Left ventricle myocardium inferior (tissue), 1 donor: ENCODE data around the gene PHC3. TPM values are rescaled to one million over a fixed set of nuclear protein-coding genes. Genes with fewer than 3 reads are reported as not detected.

Experiments used
- DNase-seq: peaks from one replicate; pipeline ENCODE4 v3.0.0-alpha.2; 2020
- H3K27ac ChIP-seq: fragments of 200-600 bp; replicated peaks from 2 replicates; pipeline ENCODE4 v1.8.0; 2021
- H3K27me3 ChIP-seq: fragments of 200-600 bp; 2 replicates; pipeline ENCODE4 v1.8.0; 2021; ENCODE audit warnings: low read depth
- H3K36me3 ChIP-seq: fragments of 200-600 bp; 2 replicates; pipeline ENCODE4 v1.8.0; 2021
- H3K4me1 ChIP-seq: fragments of 200-600 bp; 2 replicates; pipeline ENCODE4 v1.8.0; 2021
- H3K4me3 ChIP-seq: fragments of 200-600 bp; 2 replicates; pipeline ENCODE4 v1.8.0; 2021; ENCODE audit warnings: mild to moderate bottlenecking, moderate library complexity
- H3K9me3 ChIP-seq: fragments of 200-600 bp; replicated peaks from 2 replicates; pipeline ENCODE4 v1.8.0; 2021
- intact Hi-C: fragments of 100-400 bp; cut with micrococcal nuclease; formaldehyde crosslinking; loops from one replicate; pipeline ENCODE4 v1.11.0; 2022
- total RNA-seq: library from RNA; stranded (reverse); fragmentation: NEBNext Ultra II Directional; extraction: Animal tissue kit (Norgen Biotek cat#: 25700); gene quantifications from one replicate; pipeline ENCODE4 v1.2.1, GENCODE V29; 2021
- TF ChIP-seq, protein P1 (sequence below): fragments of 200-600 bp; IDR thresholded peaks from 2 replicates; pipeline ENCODE4 v1.8.0; 2021; ENCODE audit warnings: antibody characterized with exemption, mild to moderate bottlenecking, borderline replicate concordance
- donor health status: DM: no; HTN: yes; CAD: no; lungs with severe emphysema.

Gene PHC3
- total RNA-seq, 1 donor from 2014 or later: 53.1 TPM

DNA sequence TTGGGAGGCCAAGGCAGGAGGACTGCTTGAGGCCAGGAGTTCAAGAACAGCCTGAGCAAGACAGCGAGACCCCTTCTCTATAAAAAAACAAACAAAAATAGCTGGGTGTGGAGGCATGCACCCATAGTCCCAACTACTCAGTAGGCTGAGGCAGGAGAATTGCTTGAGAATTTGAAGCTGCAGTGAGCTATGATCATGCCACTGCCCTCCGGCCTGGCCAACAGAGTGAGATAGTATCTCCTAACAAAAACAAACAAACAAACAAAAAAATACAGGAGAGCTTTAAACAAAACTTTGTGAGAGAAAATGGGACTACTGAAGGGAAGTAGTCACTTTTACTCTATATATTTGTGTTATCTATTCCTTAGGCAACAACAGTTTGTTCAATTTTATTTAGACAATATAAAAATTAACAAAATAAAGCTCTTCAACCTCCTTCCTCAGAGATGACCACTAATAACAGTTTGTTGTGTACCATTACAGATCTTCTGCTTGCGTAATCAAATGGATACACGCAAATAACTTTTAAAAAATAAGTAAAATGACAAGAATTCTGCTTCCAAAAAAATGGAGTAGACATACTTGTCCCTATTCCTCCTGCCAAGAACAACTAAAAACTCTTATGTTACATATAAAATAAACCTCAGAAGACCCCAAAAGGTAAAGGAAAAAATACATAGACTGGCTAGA is 17.4 kb downstream of the PHC3 start:
- peaks cover 38% of the 10 kb centered on the region for H3K4me1 ChIP-seq
- H3K27ac ChIP-seq: no peak overlapping the region
- intact Hi-C loops: no loop called here
- TF ChIP-seq, protein P1, sequence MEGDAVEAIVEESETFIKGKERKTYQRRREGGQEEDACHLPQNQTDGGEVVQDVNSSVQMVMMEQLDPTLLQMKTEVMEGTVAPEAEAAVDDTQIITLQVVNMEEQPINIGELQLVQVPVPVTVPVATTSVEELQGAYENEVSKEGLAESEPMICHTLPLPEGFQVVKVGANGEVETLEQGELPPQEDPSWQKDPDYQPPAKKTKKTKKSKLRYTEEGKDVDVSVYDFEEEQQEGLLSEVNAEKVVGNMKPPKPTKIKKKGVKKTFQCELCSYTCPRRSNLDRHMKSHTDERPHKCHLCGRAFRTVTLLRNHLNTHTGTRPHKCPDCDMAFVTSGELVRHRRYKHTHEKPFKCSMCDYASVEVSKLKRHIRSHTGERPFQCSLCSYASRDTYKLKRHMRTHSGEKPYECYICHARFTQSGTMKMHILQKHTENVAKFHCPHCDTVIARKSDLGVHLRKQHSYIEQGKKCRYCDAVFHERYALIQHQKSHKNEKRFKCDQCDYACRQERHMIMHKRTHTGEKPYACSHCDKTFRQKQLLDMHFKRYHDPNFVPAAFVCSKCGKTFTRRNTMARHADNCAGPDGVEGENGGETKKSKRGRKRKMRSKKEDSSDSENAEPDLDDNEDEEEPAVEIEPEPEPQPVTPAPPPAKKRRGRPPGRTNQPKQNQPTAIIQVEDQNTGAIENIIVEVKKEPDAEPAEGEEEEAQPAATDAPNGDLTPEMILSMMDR: no peak
- peaks cover 77% of the 10 kb centered on the region for H3K36me3 ChIP-seq
- H3K4me3 ChIP-seq: no peak overlapping the region
- no peak for DNase-seq
- H3K9me3 ChIP-seq: no peaks in the 10 kb centered on the region
- no peaks in the 10 kb centered on the region for H3K27me3 ChIP-seq

DNA sequence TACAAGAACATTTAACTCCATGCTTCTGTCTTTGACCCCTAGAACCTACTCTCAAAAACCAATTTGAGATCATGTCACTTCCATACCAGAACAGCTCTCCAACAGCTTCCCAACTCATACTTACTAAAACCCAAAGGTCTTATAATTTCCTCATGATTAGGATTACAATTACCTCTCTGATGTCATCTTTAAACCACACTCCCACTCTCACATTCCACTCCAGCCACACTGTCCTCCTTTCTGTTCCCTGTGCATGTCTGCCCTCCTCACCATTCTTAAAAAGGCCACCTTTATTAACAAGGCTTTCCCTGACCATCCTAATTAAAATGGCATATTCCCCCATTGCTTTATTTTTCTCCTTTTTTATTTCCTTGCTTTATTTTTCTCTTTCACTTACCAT is 18.9 kb downstream of the PHC3 start:
- no peak for DNase-seq
- Histone ChIP-seq H3K9me3 (no peaks in the 10 kb centered on the region), H3K4me1 (peaks cover 38% of the 10 kb centered on the region), H3K36me3 (peaks cover 68% of the 10 kb centered on the region), H3K27ac (no peak overlapping the region), H3K27me3 (no peaks in the 10 kb centered on the region), H3K4me3 (no peak overlapping the region)
- TF ChIP-seq, protein P1: no peak
- intact Hi-C loops: no loop called here

DNA sequence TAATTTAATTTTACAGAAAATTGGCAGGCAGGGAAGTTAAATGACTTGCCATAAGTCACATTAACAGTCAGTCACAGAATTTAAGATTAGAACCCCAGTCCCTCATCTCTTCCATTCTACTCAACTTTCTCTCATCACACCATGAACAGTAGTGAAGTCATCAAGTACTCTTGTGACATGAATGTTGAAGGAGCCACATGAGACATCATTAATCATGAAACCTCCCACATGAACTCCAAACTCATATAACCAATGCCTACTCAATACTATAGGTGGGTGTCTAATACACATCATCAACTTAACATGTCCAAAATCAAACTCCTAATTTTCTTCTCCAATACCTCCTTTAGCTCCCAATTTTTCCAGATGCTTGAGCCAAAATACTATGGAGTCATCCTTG is 19.5 kb downstream of the PHC3 start:
- Histone ChIP-seq H3K27ac (no peak overlapping the region), H3K4me3 (no peak overlapping the region), H3K4me1 (peaks cover 38% of the 10 kb centered on the region), H3K9me3 (no peaks in the 10 kb centered on the region), H3K36me3 (peaks cover 62% of the 10 kb centered on the region), H3K27me3 (no peaks in the 10 kb centered on the region)
- TF ChIP-seq, protein P1: no peak
- DNase-seq: no peak
- intact Hi-C loops: no loop called here

DNA sequence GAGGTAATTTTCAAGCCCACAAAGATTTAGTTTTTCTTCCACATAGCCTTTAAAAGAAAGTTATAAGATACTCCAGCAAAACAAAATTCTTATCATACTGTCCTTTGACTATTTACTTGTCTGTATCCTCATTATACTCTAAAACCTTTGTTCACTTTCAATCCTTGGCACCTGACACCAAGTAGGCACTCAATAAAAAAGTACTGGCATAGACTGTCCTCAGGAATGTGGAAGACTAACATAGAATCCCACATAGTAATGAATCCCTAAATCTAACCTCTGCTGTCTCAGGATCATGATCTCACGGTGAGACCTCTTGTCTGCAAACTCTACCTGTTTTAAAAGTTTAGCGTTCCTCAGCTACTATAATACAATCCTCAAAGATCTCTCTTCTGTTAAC is 21.6 kb downstream of the PHC3 start:
- Histone ChIP-seq H3K36me3 (peaks cover 44% of the 10 kb centered on the region), H3K9me3 (no peaks in the 10 kb centered on the region), H3K27me3 (no peaks in the 10 kb centered on the region), H3K4me3 (no peak overlapping the region), H3K4me1 (peaks cover 38% of the 10 kb centered on the region), H3K27ac (no peak overlapping the region)
- intact Hi-C loops: no loop called here
- TF ChIP-seq, protein P1: no peak
- no peak for DNase-seq

DNA sequence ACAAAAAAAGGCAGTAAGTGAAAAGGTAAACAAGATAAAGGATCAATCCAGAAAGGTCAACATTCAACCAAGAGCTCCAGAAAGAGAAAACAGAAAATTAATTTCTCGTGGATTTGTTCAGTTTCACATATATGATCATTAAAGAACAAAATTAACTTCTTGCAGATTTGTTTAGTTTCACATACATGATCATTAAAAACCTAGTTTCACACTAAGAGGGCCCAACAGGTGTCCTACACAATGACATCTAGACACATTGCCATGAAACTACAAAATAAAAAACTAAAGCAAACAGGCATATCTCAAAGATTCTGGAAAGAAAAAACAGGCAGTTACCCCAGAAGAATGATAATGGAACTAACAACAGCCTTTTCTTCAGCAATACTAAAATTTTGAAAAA is 22.1 kb downstream of the PHC3 start:
- intact Hi-C loops: no loop called here

More for the DNA sequence above, 22.1 kb downstream of the PHC3 start:
- no peak for DNase-seq
- H3K4me3 ChIP-seq: no peak overlapping the region
- no peaks in the 10 kb centered on the region for H3K9me3 ChIP-seq
- peaks cover 38% of the 10 kb centered on the region for H3K4me1 ChIP-seq
- H3K27ac ChIP-seq: no peak overlapping the region
- H3K36me3 ChIP-seq: peaks cover 44% of the 10 kb centered on the region
- H3K27me3 ChIP-seq: no peaks in the 10 kb centered on the region
- TF ChIP-seq, protein P1: no peak
